Ishikawa (cell line): ENCODE data around the gene TMPRSS11E.

Source experiments
- CEBPB ChIP-seq: IDR thresholded peaks from 2 replicates; pipeline ENCODE4 v1.6.1; 2012
- CREB1 ChIP-seq: IDR thresholded peaks from 2 replicates; pipeline ENCODE4 v1.6.1; 2012; ENCODE audit warnings: low read depth
- EGR1 ChIP-seq: IDR thresholded peaks from 2 replicates; pipeline ENCODE4 v1.6.1; 2012
- EP300 ChIP-seq: IDR thresholded peaks from 2 replicates; pipeline ENCODE4 v1.6.1; 2012; ENCODE audit warnings: borderline replicate concordance
- FOXM1 ChIP-seq: IDR thresholded peaks from 2 replicates; pipeline ENCODE4 v1.6.1; 2012; ENCODE audit warnings: low read depth, borderline replicate concordance
- NFIC ChIP-seq: IDR thresholded peaks from 2 replicates; pipeline ENCODE4 v1.6.1; 2012
- RAD21 ChIP-seq: IDR thresholded peaks from 2 replicates; pipeline ENCODE4 v1.6.1; 2012; ENCODE audit warnings: low read depth
- TAF1 ChIP-seq: IDR thresholded peaks from 2 replicates; pipeline ENCODE4 v1.6.1; 2012; ENCODE audit warnings: low read depth, mild to moderate bottlenecking
- TCF12 ChIP-seq: IDR thresholded peaks from 2 replicates; pipeline ENCODE4 v1.6.1; 2012; ENCODE audit warnings: low read depth
- TEAD4 ChIP-seq: IDR thresholded peaks from 2 replicates; pipeline ENCODE4 v1.6.1; 2012
- YY1 ChIP-seq: IDR thresholded peaks from 2 replicates; pipeline ENCODE4 v1.6.1; 2012; ENCODE audit warnings: low read depth
- ZBTB7A ChIP-seq: IDR thresholded peaks from 2 replicates; pipeline ENCODE4 v1.6.1; 2012; ENCODE audit warnings: low read depth
- TF ChIP-seq, protein P1 (sequence below): IDR thresholded peaks from 2 replicates; pipeline ENCODE4 v1.6.1; 2012
- TF ChIP-seq, protein P2 (sequence below): IDR thresholded peaks from 2 replicates; pipeline ENCODE4 v1.6.1; 2012; ENCODE audit warnings: low read depth, mild to moderate bottlenecking
- TF ChIP-seq, protein P3 (sequence below): IDR thresholded peaks from 2 replicates; pipeline ENCODE4 v1.6.1; 2012

TMPRSS11E gene

DNA sequence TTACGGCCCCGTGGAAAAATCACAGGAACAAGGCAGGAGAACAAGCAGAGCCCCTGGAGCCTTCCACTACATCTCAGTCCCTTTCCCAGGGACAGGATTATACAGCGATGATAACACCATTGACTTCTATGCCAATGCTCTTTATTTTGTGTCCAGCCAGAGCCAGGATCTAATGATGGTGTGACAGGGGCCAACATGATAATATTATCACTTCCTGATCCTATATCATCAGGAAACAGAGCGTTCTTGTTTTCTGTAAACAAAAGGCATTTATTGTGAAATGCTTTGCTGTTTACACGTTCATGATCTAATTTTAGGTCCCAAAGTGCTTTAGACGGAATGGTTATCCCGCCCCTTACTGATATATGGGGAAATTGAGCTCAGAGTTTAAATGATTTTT, 12.8 kb downstream of the TMPRSS11E start:
- TF ChIP-seq TAF1, result no peak
- TF ChIP-seq, protein P1, sequence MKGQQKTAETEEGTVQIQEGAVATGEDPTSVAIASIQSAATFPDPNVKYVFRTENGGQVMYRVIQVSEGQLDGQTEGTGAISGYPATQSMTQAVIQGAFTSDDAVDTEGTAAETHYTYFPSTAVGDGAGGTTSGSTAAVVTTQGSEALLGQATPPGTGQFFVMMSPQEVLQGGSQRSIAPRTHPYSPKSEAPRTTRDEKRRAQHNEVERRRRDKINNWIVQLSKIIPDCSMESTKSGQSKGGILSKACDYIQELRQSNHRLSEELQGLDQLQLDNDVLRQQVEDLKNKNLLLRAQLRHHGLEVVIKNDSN, result no peak
- TF ChIP-seq YY1, result no peak
- no peak for TF ChIP-seq FOXM1
- TF ChIP-seq, protein P2, sequence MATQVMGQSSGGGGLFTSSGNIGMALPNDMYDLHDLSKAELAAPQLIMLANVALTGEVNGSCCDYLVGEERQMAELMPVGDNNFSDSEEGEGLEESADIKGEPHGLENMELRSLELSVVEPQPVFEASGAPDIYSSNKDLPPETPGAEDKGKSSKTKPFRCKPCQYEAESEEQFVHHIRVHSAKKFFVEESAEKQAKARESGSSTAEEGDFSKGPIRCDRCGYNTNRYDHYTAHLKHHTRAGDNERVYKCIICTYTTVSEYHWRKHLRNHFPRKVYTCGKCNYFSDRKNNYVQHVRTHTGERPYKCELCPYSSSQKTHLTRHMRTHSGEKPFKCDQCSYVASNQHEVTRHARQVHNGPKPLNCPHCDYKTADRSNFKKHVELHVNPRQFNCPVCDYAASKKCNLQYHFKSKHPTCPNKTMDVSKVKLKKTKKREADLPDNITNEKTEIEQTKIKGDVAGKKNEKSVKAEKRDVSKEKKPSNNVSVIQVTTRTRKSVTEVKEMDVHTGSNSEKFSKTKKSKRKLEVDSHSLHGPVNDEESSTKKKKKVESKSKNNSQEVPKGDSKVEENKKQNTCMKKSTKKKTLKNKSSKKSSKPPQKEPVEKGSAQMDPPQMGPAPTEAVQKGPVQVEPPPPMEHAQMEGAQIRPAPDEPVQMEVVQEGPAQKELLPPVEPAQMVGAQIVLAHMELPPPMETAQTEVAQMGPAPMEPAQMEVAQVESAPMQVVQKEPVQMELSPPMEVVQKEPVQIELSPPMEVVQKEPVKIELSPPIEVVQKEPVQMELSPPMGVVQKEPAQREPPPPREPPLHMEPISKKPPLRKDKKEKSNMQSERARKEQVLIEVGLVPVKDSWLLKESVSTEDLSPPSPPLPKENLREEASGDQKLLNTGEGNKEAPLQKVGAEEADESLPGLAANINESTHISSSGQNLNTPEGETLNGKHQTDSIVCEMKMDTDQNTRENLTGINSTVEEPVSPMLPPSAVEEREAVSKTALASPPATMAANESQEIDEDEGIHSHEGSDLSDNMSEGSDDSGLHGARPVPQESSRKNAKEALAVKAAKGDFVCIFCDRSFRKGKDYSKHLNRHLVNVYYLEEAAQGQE, result no peak
- TF ChIP-seq CREB1, result no peak
- no peak for TF ChIP-seq EGR1
- no peak for TF ChIP-seq ZBTB7A
- no peak for TF ChIP-seq EP300
- no peak for TF ChIP-seq NFIC
- TF ChIP-seq, protein P3, sequence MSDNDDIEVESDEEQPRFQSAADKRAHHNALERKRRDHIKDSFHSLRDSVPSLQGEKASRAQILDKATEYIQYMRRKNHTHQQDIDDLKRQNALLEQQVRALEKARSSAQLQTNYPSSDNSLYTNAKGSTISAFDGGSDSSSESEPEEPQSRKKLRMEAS, result no peak

DNA sequence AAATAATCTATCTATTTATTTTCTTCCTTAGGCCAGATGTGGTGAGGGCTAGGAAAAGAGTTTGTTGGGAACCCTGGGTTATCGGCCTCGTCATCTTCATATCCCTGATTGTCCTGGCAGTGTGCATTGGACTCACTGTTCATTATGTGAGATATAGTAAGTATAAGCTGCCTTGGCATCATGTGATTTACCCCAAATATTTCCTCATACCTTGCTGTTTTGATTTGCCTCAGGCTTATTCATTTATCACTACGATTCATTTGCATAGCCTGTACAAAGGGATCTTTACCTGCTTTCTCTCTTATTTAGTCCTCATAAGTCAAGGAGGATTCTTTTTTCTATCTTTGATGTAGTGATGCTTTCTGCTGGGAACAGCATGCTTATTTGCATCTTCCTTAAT, 14.5 kb downstream of the TMPRSS11E start:
- TF ChIP-seq EGR1 (no peak), CEBPB (no peak)

DNA sequence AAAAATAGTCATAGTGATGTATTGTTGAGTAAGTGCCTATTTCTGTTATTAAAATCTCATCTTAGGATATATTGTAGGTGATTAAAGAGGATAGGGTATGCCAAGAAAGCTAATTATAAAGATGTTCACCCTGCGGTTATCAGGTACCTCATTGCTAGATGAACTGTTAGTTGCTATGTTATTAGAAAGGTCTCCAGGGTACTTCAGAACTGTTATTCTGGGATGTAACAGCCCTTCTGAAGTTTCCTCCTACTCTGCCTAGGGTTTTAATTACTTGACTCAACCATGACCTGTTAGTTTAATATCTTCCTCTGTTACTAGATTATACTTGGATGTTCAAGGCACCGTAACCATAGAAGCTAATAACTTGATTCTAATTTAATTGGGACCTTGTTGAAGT, 15.4 kb downstream of the TMPRSS11E start:
- TF ChIP-seq TCF12 (no peak), NFIC (no peak), EP300 (no peak)
- TF ChIP-seq, protein P3, result no peak

DNA sequence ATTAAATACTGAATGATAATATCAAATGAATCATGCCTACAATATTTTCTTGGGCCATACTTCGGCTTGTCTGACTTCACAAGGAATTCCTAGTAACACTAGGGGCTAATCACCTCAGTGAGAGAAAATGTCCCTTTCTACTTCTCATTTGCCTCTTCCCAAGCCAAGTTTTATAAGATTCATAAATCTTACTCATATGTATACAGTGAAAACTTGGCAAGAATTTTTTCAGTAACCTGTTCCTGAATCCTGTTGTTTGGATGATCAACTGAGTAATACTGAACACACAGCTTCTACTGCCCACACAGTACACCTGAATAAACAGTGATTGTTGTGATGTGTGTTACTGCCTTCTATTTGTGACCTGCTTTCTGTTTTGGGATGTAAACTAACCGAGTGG, 16.5 kb downstream of the TMPRSS11E start:
- TF ChIP-seq, protein P3, result no peak

DNA sequence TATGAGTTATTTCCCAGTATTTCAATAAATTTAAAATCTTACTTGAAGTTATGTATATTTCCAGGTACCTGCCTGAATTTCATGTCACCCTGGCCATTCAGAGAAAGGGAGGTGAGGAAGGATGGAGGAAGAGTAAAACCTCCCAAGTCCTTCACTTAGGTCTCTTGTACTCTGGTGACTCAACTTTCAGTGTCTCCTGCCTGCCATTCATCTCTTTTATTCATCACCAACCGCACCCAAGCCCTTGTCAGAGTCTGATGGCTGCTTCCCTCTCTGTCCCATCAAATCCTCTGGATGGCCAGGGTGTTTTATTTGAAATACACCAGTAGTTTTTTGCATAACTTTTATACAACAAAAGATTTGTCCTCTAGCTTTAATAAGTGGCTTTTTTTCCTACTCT, 17.8 kb downstream of the TMPRSS11E start:
- TF ChIP-seq RAD21 (no peak), ZBTB7A (no peak), FOXM1 (no peak), NFIC (no peak), CEBPB (no peak), TAF1 (no peak), CREB1 (no peak), EGR1 (no peak), EP300 (no peak), TEAD4 (no peak), TCF12 (no peak), YY1 (no peak)
- TF ChIP-seq, protein P2, result no peak
- TF ChIP-seq, protein P1, result no peak
- TF ChIP-seq, protein P3, result no peak

DNA sequence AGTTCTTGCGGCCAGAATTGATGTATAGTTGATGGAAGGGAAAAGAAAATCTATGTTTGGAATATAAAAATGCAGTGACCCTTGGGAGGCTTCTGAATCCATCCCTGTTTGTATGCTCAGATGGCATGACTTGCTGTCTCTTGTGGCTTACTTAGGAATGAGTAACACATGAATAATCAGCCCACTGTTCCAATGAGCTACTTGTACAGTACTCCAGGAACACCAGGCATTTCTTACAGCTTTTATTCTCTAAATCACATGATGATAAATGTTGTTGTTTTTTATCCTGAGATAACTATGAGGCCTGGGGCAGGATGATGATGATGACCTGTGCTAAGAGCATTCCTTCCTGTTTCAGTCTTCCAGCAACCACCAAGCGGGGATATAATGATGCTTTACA, 18.9 kb downstream of the TMPRSS11E start:
- TF ChIP-seq TEAD4 (no peak), RAD21 (no peak)

DNA sequence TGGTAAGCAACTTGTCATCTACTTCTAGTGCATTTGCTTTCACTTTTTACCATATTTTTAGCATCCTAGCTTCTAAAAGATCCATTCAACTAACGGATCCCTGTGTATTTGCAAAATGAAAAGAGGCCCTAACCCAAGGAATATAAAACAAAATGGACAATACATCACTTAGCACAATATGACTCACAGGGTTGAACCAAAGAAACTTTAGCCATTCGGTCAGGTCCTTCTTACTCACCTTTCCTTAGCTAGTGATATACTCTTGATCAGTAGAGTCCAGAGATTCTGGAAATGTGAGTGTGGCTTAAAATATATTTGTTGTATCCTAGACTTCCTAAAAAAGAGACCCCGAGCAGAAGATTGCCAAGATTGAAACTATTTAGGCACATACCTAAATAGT, 19.5 kb downstream of the TMPRSS11E start:
- TF ChIP-seq ZBTB7A (no peak), NFIC (no peak), RAD21 (no peak)

DNA sequence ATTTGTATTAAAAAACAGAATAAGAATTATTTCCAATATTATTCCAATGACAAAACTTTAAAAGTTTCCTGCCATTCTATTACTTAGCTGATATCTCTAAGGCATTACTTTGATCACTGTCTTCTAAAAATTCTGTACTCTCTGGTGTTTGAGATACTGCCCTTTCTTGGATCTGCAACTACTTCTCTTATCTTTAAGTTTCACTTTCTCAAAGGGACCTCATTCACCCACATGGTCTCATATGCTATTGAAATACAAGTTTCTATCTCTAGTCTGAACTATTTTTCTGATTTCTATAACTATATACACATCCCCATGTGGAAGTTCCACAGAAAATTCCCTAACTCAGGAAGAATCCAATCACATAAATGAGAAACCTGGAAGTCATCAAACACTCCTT, 22.2 kb downstream of the TMPRSS11E start:
- TF ChIP-seq ZBTB7A (no peak), EGR1 (no peak), FOXM1 (no peak), YY1 (no peak), TCF12 (no peak), CEBPB (no peak), NFIC (no peak), EP300 (no peak), TEAD4 (no peak), TAF1 (no peak), CREB1 (no peak), RAD21 (no peak)
- TF ChIP-seq, protein P1, result no peak
- TF ChIP-seq, protein P3, result no peak
- TF ChIP-seq, protein P2, result no peak
